Osteoblast (primary cell): ENCODE data around the gene CCDC34. TPM values are rescaled to one million over a fixed set of nuclear protein-coding genes. Genes with fewer than 3 reads are reported as not detected.

ENCODE experiments used
- DNase-seq: peaks from one replicate; pipeline ENCODE4 v3.0.0; 2011; ENCODE audit warnings: low spot score, mixed read lengths; ENCODE audit not compliant: insufficient read length; ENCODE audit errors: missing footprints
- H2AFZ ChIP-seq: 2 replicates; pipeline ENCODE4 v1.6.0; 2011; ENCODE audit warnings: mild to moderate bottlenecking, low read length
- H3K27ac ChIP-seq: 2 replicates; pipeline ENCODE4 v1.5.1; 2011; ENCODE audit warnings: mild to moderate bottlenecking, low read depth, low read length, moderate library complexity
- H3K27me3 ChIP-seq: 2 replicates; pipeline ENCODE4 v1.6.0; 2012; ENCODE audit warnings: mild to moderate bottlenecking, control low read depth, inconsistent platforms, low read length, moderate library complexity; ENCODE audit not compliant: insufficient read depth
- H3K36me3 ChIP-seq: 2 replicates; pipeline ENCODE4 v1.5.1; 2011; ENCODE audit warnings: mild to moderate bottlenecking, low read length, control low read depth, moderate library complexity; ENCODE audit not compliant: insufficient read depth
- H3K4me1 ChIP-seq: 2 replicates; pipeline ENCODE4 v1.5.1; 2011; ENCODE audit warnings: mild to moderate bottlenecking, low read length, control low read depth, moderate library complexity; ENCODE audit not compliant: insufficient read depth
- H3K4me2 ChIP-seq: 2 replicates; pipeline ENCODE4 v1.6.0; 2011; ENCODE audit warnings: mild to moderate bottlenecking, low read length; ENCODE audit not compliant: insufficient read depth
- H3K4me3 ChIP-seq: fragments of 200-600 bp; sonication (generic); 3 replicates; pipeline ENCODE4 v1.5.1; 2012; ENCODE audit warnings: mild to moderate bottlenecking, low read length, inconsistent platforms; ENCODE audit not compliant: insufficient read depth
- H3K79me2 ChIP-seq: 2 replicates; pipeline ENCODE4 v1.6.0; 2012; ENCODE audit warnings: mild to moderate bottlenecking, low read length, control low read depth, inconsistent platforms; ENCODE audit not compliant: insufficient read depth
- H3K9me3 ChIP-seq: 2 replicates; pipeline ENCODE4 v1.5.1; 2011; ENCODE audit warnings: low read depth, low read length, control low read depth
- H4K20me1 ChIP-seq: 2 replicates; pipeline ENCODE4 v1.6.0; 2012; ENCODE audit warnings: mild to moderate bottlenecking, low read length, control low read depth; ENCODE audit not compliant: insufficient read depth
- CTCF ChIP-seq: IDR thresholded peaks from 2 replicates; pipeline ENCODE4 v1.5.1; 2011; ENCODE audit warnings: mild to moderate bottlenecking, low read depth, low read length, moderate library complexity; ENCODE audit errors: extremely low read depth
- total RNA-seq: library from RNA; depleted of rRNA; stranded (reverse); fragments of >200 nt; gene quantifications from 2 replicates; pipeline ENCODE4 v1.2.3, GENCODE V29; 2012

CCDC34 gene
- total RNA-seq, 1 donor = 3.6 TPM

- Histone ChIP-seq H4K20me1 (no peaks in the 10 kb centered on the region), H3K79me2 (no peaks in the 10 kb centered on the region), H3K4me1 (peaks cover 62% of the 10 kb centered on the region), H3K27ac (peak overlapping the region; percentile 80), H2AFZ (no peak overlapping the region), H3K4me2 (peak overlapping the region; percentile 54), H3K9me3 (no peaks in the 10 kb centered on the region), H3K4me3 (no peak overlapping the region), H3K36me3 (peaks cover 30% of the 10 kb centered on the region), H3K27me3 (no peaks in the 10 kb centered on the region)
- peak; percentile 52 for DNase-seq
- TF ChIP-seq CTCF = no peak
These were observed 22.2 kb upstream of the CCDC34 start for GRCh38 chr11:27385245-27385644.

GRCh38 chr11:27384227-27384626, 21.2 kb upstream of the CCDC34 start:
- H3K79me2 ChIP-seq = no peaks in the 10 kb centered on the region
- no peak for DNase-seq
- H3K9me3 ChIP-seq = no peaks in the 10 kb centered on the region
- peaks cover 40% of the 10 kb centered on the region for H3K36me3 ChIP-seq
- no peak overlapping the region for H2AFZ ChIP-seq
- H3K4me2 ChIP-seq = peak overlapping the region; percentile 54
- H3K4me1 ChIP-seq = peaks cover 52% of the 10 kb centered on the region
- peak overlapping the region; percentile 80 for H3K27ac ChIP-seq
- no peaks in the 10 kb centered on the region for H4K20me1 ChIP-seq
- TF ChIP-seq CTCF = no peak
- no peak overlapping the region for H3K4me3 ChIP-seq
- no peaks in the 10 kb centered on the region for H3K27me3 ChIP-seq

- H3K4me2 ChIP-seq = no peak overlapping the region
- TF ChIP-seq CTCF = no peak
- H4K20me1 ChIP-seq = no peaks in the 10 kb centered on the region
- H3K79me2 ChIP-seq = no peaks in the 10 kb centered on the region
- no peaks in the 10 kb centered on the region for H3K9me3 ChIP-seq
- H3K4me1 ChIP-seq = peaks cover 46% of the 10 kb centered on the region
- H3K4me3 ChIP-seq = no peak overlapping the region
- H3K36me3 ChIP-seq = peaks cover 40% of the 10 kb centered on the region
- H2AFZ ChIP-seq = no peak overlapping the region
- no peak for DNase-seq
- H3K27ac ChIP-seq = peak overlapping the region; percentile 0
- no peaks in the 10 kb centered on the region for H3K27me3 ChIP-seq
These were observed 20.6 kb upstream of the CCDC34 start for GRCh38 chr11:27383645-27384044.

- Histone ChIP-seq H3K27ac (no peak overlapping the region), H3K4me2 (no peak overlapping the region), H3K4me3 (no peak overlapping the region), H3K27me3 (no peaks in the 10 kb centered on the region), H3K79me2 (no peaks in the 10 kb centered on the region), H3K4me1 (peaks cover 24% of the 10 kb centered on the region), H3K36me3 (peaks cover 40% of the 10 kb centered on the region), H4K20me1 (no peaks in the 10 kb centered on the region), H2AFZ (no peak overlapping the region), H3K9me3 (no peaks in the 10 kb centered on the region)
- DNase-seq = no peak
- no peak for TF ChIP-seq CTCF
These were observed 18.2 kb upstream of the CCDC34 start for GRCh38 chr11:27381238-27381666.
